Hepatocyte (in vitro differentiated cells): ENCODE data around the gene INS. TPM values are rescaled to one million over a fixed set of nuclear protein-coding genes. Genes with fewer than 3 reads are reported as not detected.

Experiments used
- DNase-seq: peaks from one replicate; pipeline ENCODE4 v3.0.0-alpha.2; 2016; ENCODE audit warnings: low spot score
- H2AFZ ChIP-seq: fragments of 200-600 bp; sonication (generic); 2 replicates; pipeline ENCODE4 v1.6.0; 2016; ENCODE audit warnings: antibody characterized with exemption, mild to moderate bottlenecking
- H3K27ac ChIP-seq: fragments of 200-600 bp; sonication (generic); 2 replicates; pipeline ENCODE4 v1.5.1; 2016; ENCODE audit warnings: mild to moderate bottlenecking
- H3K27me3 ChIP-seq: fragments of 200-600 bp; sonication (generic); 2 replicates; pipeline ENCODE4 v1.6.1; 2016
- H3K36me3 ChIP-seq: fragments of 200-600 bp; sonication (generic); replicated peaks from 2 replicates; pipeline ENCODE4 v1.5.1; 2016; ENCODE audit warnings: low read depth; ENCODE audit not compliant: insufficient read depth
- H3K4me1 ChIP-seq: fragments of 200-600 bp; sonication (generic); 2 replicates; pipeline ENCODE4 v1.5.1; 2016; ENCODE audit warnings: mild to moderate bottlenecking, moderate library complexity; ENCODE audit not compliant: insufficient read depth
- H3K4me2 ChIP-seq: fragments of 200-600 bp; sonication (generic); 2 replicates; pipeline ENCODE4 v1.6.0; 2016
- H3K4me3 ChIP-seq: fragments of 200-600 bp; sonication (generic); 2 replicates; pipeline ENCODE4 v1.5.1; 2016; ENCODE audit warnings: mild to moderate bottlenecking
- H3K79me2 ChIP-seq: fragments of 200-600 bp; sonication (generic); 2 replicates; pipeline ENCODE4 v1.6.0; 2017; ENCODE audit warnings: mild to moderate bottlenecking
- H3K9me2 ChIP-seq: fragments of 200-600 bp; sonication (generic); replicated peaks from 2 replicates; pipeline ENCODE4 v1.6.0; 2017; ENCODE audit warnings: mild to moderate bottlenecking; ENCODE audit not compliant: insufficient read depth
- H3K9me3 ChIP-seq: fragments of 200-600 bp; sonication (generic); 2 replicates; pipeline ENCODE4 v1.5.1; 2016; ENCODE audit warnings: low read depth, mild to moderate bottlenecking
- H4K20me1 ChIP-seq: fragments of 200-600 bp; sonication (generic); 2 replicates; pipeline ENCODE4 v1.6.0; 2016; ENCODE audit warnings: mild to moderate bottlenecking; ENCODE audit not compliant: insufficient read depth, poor library complexity, severe bottlenecking
- CTCF ChIP-seq: fragments of 200-600 bp; sonication (generic); IDR thresholded peaks from 2 replicates; pipeline ENCODE4 v1.5.1; 2016; ENCODE audit warnings: antibody characterized with exemption, mild to moderate bottlenecking; ENCODE audit not compliant: poor library complexity
- EZH2 ChIP-seq: fragments of 200-600 bp; sonication (generic); IDR thresholded peaks from 2 replicates; pipeline ENCODE4 v1.6.1; 2016; ENCODE audit warnings: antibody characterized with exemption, mild to moderate bottlenecking, borderline replicate concordance
- EZH2phosphoT487 ChIP-seq: fragments of 200-600 bp; sonication (generic); IDR thresholded peaks from one replicate; pipeline ENCODE4 v1.6.1; 2018; ENCODE audit warnings: antibody characterized with exemption, mild to moderate bottlenecking, low read depth, moderate library complexity; ENCODE audit not compliant: unreplicated experiment, severe bottlenecking
- WGBS: methylation state at CpG from one replicate; pipeline ENCODE4 v1.1.6; 2016; ENCODE audit warnings: low lambda C conversion rate; ENCODE audit errors: missing lambda C conversion rate; 5-methylcytosine and 5-hydroxymethylcytosine counted together
- polyA plus RNA-seq: library from polyadenylated mRNA; unstranded; fragments of >200 nt; fragmentation: Nextera tagmentation; extraction: Ambion mirVana; gene quantifications from 2 replicates; pipeline ENCODE4 v1.2.1, GENCODE V29; 2016
- total RNA-seq: library from RNA; depleted of rRNA; stranded (reverse); fragments of >200 nt; gene quantifications from 2 replicates; pipeline ENCODE4 v1.2.3, GENCODE V29; 2014

The INS gene
- total and polyA plus RNA-seq, 2 experiments from 2014 or later: not detected

GRCh38 chr11:2151500-2152257, 9.3 kb downstream of the INS start:
- Histone ChIP-seq H2AFZ (no peak overlapping the region), H4K20me1 (no peaks in the 10 kb centered on the region), H3K4me2 (peak overlapping the region; percentile 69), H3K27me3 (no peaks in the 10 kb centered on the region), H3K79me2 (peaks cover 6% of the 10 kb centered on the region), H3K27ac (peak overlapping the region; percentile 38), H3K9me3 (no peaks in the 10 kb centered on the region), H3K4me1 (peaks cover 20% of the 10 kb centered on the region), H3K9me2 (no peaks in the 10 kb centered on the region), H3K4me3 (no peak overlapping the region), H3K36me3 (no peaks in the 10 kb centered on the region)
- TF ChIP-seq EZH2phosphoT487: no peak
- TF ChIP-seq CTCF: peak; percentile 87
- peak; percentile 94 for DNase-seq
- 4% methylated on average over 22 of the region's 22 CpGs for WGBS

DNA sequence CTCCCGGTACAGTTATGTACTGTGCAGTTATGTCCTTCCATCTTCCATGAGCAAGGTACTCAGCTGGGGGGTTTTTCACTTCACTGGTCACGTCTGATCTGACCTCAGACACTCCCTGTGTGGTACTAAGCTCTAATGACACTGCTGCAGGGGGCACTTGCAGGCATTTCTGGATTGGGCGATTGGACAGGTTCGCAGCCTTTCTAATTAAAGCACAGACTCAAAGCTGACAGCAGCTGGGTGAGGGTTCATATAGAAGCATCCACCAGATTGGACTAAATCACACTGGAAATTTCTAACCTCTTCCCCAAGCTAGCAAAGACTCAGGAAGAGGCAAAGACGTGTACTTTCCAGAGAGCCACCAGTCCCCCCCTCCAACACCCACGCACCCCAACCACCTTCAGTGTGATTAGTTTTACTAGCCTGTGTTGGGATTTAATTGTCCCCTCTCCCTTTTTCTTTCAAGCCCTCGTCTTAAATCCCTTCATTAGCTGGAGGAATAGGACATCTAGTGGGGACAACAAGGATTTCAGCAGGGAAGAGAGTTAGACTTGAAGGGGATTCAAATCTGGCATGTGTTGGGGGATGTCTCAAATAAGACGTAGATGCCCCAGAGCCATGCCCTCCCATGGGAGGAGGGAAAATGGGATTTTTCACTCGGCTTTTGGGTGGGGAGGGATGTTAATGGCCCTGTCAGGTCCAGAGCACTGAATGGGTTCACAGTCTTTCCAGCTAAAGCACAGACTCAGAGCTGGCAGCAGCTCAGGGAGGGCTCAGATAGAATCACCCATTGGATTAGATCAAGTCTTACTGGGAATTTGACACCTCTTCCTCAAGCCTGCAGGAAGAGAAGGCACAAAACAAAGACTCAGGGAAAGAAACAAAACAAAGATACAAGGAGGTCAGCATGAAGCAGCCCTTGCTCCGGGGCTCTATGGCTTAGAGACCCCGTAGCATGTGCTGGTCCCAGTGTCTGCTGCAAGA, 10.9 kb downstream of the INS start:
- H3K4me3 ChIP-seq: no peak overlapping the region
- peaks cover 20% of the 10 kb centered on the region for H3K79me2 ChIP-seq
- H3K27me3 ChIP-seq: peaks cover 12% of the 10 kb centered on the region
- H2AFZ ChIP-seq: no peak overlapping the region
- WGBS: 23% methylated on average over 11 of the region's 11 CpGs
- TF ChIP-seq CTCF: peak; percentile 91
- no peak for TF ChIP-seq EZH2phosphoT487
- no peaks in the 10 kb centered on the region for H4K20me1 ChIP-seq
- DNase-seq: peak; percentile 68
- no peaks in the 10 kb centered on the region for H3K9me2 ChIP-seq
- peak overlapping the region; percentile 14 for H3K27ac ChIP-seq
- no peak overlapping the region for H3K4me2 ChIP-seq
- H3K4me1 ChIP-seq: peaks cover 24% of the 10 kb centered on the region
- H3K9me3 ChIP-seq: no peaks in the 10 kb centered on the region
- H3K36me3 ChIP-seq: no peaks in the 10 kb centered on the region

- Histone ChIP-seq H3K27ac (no peak overlapping the region), H3K27me3 (peaks cover 17% of the 10 kb centered on the region), H3K4me3 (no peak overlapping the region), H3K36me3 (no peaks in the 10 kb centered on the region), H3K9me3 (no peaks in the 10 kb centered on the region), H3K9me2 (no peaks in the 10 kb centered on the region), H4K20me1 (no peaks in the 10 kb centered on the region), H2AFZ (no peak overlapping the region), H3K4me1 (peaks cover 29% of the 10 kb centered on the region), H3K79me2 (peaks cover 27% of the 10 kb centered on the region), H3K4me2 (no peak overlapping the region)
- no peak for TF ChIP-seq CTCF
- no peak for TF ChIP-seq EZH2phosphoT487
- no peak for TF ChIP-seq EZH2
- DNase-seq: no peak
- 92% methylated on average over 7 of the region's 8 CpGs for WGBS
Observed at GRCh38 chr11:2149460-2149859, 11.5 kb downstream of the INS start.
